ENCODE results near the gene ZNF277.
"Not testable (repeated sequence)": the region's sequence is repeated elsewhere in the genome, so short reads cannot be mapped to it uniquely, and the experiment has no call there.

The ZNF277 gene

DNA sequence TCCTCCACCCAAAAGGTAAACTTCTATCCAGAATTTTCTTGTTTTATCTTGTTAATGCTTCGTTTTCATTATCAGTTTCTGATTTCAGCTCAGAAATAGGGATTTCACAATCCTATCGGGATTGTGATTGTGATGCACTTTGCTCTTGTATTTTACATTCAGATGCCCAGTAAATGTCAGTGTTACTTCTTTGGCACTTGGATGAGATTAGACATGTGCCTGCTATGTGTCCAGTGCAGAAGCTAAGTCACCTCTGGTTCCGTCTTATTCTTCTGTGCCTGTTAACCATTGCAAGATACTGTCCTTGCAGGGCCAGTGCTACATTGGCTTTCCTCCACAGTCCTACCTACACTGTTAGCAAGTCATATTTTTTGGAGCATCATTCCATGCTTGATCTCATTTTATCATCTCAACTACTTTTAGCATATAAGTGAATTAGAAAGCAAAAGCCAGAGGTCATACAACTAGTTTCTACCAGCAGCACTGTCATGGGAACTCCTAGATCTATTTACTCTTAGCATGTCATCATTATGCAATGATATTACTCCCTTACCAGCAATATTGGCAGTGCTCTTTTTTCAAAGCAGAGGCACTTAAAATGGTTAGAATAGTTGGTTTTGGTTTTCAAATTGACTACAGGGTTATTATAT is 26.7 kb downstream of the ZNF277 start:
- DNase-seq = no peak
- intact Hi-C loops (cut with DNase I) = no loop called here

DNA sequence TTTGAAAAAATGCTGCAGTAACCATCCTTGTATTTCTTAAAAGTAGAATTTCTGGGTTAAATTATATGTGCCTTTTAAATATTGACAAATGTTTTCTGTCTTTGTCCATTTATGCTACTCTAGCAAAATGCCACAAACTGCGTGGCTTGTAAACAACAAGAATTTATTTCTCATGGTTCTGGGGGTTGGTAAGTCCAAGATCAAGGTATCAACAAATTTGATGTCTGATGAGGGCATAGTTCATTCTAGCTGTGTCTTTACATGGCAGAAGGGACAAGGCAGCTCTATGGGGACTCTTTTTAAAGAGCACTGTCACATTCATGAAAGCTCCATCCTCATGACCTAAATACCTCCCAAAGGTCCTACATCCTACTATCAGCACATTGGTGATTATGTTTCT is 27.7 kb downstream of the ZNF277 start:
- DNase-seq = no peak
- intact Hi-C loops (cut with DNase I) = no loop called here

DNA sequence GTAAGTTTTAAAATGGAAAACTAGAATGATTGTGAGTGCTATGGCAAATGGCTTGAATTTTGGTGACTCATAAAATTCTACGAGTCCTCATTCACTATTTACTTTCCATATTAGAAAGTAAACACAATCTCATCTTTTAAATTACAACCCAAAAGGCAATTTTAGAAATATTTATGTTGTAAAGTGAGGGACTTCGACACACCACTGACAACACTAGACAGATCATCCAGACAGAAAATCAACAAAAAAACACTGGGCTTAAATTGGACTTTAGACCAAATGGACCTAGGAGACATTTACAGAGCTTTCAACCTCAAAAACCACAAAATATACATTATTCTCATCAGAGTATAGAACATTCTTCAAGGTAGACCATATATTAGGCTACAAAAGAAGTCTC is 30.1 kb downstream of the ZNF277 start:
- DNase-seq = no peak
- intact Hi-C loops (cut with DNase I) = no loop called here

DNA sequence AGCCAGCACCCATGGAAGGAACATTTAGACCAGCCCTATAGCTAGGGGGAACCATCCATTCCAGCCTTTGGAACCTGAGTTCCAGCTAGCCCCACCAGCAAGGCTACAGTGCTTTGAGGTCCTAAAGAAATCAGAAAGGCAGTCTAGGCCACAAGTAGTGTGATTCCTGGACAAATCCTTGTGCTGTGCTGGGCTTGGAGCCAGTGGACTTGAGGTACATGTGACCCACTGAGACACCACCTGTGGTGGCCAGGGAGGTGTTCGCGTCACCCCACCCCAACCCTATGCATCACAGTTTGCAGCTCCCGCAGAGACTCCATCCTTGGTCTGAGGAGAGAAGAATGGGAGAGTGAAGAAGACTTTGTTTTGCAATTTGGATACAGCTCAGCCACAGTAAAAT is 31.8 kb downstream of the ZNF277 start:
- DNase-seq = no peak
- intact Hi-C loops (cut with DNase I) = no loop called here

DNA sequence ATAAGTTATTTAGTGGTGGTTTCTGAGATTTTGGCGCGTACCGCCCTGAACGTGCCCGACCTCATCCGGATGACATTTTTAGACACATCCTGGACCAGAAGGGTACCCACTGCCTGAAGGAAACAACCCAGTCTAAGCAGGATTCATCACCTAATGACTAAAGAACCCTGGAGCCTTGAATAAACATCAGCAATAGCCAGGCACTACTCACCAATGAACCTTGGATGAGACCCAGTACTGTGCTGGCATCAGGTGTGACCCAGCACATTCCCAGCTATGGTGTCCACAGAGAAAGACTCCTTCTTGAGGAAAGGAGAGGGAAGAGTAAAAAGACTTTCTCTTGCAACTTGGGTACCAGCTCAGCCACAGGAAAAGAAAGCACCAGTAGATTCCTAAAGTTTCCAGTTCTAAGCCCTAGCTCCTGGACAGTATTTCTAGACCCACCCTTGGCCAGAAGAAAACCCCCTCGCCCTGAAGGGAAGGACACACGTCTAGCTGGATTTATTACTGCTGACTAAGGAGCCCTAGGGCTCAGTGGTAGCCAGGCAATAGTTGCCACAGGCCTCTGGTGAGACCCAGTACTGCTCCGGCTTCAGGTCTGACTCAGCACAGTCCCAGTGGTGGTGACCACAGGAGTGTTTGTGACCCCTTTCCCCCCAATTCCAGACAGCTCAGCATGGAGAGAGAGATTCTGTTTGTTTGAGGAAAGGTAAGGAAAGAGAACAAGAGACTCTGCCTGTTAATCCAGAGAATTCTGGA is 32.5 kb downstream of the ZNF277 start:
- DNase-seq = no peak
- intact Hi-C loops (cut with DNase I) = no loop called here

DNA sequence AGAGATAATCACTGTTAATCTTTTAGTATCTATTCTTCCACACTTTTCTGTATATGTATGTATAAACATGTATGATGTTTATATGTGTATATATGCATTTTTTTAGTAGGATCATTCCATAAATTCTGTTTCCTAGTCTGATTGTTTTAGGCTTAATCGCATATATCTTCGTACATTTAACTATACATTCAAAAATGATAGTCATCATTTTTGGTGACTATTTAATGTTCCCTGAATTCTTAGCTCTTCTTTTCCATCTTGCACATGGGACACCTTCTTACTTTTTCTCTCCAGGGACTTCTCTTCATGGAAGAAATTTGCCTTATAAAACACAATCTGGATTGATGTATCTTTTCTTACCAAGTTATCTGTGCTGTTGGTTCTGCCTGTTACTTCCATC is 42.1 kb downstream of the ZNF277 start:
- intact Hi-C loops (cut with DNase I) = no loop called here
- DNase-seq = no peak

DNA sequence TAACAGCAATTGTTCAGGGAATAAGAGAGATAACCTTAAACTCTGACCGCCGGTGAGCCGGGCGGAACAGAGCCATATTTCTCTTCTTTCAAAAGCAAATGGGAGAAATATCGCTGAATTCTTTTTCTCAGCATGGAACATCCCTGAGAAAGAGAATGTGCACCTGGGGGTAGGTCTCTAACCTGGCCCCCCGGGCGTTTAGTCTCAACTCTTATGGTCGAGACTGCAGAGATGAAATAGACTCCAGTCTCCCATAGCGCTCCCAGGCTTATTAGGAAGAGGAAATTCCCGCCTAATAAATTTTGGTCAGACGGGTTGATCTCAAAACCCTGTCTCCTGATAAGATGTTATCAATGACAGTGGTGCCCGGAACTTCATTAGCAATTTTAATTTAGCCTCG is 43.5 kb downstream of the ZNF277 start:
- intact Hi-C loops (cut with DNase I); DNase-seq: not testable (repeated sequence)

DNA sequence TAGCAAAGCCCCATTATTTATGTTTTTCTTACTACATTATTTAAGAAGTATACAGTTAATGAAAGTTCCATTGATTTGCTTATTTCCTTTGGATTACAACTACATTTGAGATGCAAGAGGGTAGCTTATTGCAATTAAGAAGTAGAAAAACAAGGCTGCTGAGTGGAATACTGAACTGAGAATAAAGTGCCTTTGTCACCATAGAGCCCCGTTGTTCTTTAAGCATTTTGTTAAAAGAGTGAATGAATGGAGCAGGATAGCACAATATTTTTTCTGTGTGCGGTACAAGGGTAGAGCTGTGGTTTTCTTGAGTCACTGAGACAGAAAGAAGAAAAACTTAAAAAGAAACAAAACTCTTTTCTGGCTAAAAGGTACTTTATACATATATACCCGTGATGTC is 45.6 kb downstream of the ZNF277 start:
- DNase-seq = peak in 1 of 42 donors; percentile 25
- intact Hi-C loops (cut with DNase I) = no loop called here

DNA sequence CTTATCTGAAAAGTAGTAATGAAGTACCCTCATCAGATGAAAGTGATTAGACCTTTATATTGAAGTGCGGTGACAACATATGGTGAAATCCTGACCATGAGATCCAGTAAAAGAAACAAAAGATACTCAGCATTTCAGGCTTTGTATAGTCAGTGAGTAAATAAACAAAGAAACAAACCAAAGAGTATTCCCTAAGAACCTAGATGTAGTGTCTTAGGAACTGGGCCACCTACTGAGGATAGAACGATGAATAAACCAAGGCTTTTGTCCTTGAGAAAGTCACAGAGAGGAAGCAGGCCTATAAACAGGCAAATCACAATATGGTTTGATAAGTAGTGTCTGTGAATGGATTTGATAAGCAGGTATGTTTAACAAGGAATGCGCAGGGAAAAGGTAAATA is 46.2 kb downstream of the ZNF277 start:
- intact Hi-C loops (cut with DNase I) = no loop called here
- DNase-seq = no peak

DNA sequence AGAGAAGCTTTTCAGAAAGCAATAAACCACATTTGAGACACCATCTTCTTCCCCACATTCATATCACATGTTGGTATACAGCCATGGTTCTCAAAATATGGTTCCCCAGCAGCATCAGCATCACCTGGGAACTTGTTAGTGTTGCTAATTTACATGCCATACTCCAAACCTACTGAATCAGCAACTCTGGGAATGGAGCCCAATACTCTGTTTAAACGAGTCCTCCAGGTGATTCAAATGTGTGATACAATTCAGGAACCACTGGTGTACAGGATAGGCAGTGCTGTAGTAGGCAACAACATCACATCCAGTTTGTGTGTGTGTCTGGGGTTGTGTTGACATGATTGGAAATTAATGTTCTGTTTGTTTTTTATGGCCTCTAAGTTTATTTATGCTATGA is 47.7 kb downstream of the ZNF277 start:
- intact Hi-C loops (cut with DNase I) = no loop called here
- no peak for DNase-seq

DNA sequence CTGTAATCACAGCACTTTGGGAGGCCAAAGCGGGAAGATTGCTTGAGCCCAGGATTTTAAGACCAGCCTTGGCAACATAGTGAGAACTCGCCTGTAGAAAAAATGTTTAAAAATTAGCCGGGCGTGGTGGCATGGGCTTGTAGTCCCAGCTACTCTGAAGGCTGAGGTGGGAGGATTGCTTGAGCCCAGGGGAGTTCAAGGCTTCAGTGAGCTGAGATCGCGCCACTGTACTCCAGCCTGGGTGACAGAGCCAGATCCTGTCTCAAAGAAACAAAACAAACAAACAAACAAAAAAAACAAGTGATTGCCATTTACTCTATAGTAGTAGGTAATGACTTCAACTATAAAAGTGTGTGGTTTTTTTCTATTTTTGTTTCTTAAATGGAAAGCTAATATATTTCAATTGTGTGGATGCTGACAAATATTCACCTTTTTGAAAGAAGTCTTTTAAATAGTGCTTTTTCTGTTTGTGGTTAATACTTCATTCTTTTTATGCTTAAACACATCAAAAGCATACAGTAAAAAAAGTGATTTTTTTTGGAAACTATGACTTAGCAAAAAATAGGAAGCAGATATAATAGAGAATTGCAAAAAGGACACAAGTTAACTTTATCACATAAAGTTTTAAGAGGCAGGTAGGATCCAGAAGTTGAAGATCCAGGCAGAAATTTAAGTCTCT is 48.4 kb downstream of the ZNF277 start:
- DNase-seq = no peak
- intact Hi-C loops (cut with DNase I) = no loop called here

DNA sequence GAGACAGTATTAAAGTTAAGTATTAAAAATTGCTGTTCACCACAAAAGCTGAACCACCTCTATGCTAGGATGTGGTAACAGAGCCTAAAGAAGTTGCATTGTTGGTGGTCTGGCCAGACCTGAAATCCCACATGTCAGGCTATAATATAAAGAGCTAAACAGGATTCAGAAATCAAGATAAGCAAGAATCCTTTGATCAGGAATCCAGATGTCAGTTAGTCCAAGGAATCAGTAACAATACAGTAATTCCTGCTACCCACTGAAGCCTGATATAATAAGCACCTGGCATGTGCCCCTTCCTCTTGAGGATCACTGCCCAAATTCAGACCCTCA is 48.9 kb downstream of the ZNF277 start:
- intact Hi-C loops (cut with DNase I) = no loop called here
- no peak for DNase-seq

DNA sequence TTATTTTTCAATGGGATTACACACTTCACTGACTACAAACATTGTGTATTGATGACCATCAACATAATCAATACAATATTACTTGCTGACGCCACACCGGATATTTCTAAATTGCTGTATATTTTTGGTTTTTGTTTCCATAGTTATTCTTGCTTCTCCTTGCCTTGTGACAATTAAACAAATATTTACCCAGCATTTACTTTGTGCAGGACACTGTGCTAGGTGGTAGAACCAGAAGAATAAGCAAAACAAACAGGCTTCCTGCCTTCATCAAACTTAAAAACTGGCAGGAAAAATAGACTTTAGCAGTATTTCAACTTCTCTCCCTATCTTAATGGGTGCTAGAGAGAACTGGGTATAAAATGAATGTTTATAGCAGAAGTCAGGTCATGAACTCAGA is 50.6 kb downstream of the ZNF277 start:
- intact Hi-C loops (cut with DNase I) = no loop called here
- DNase-seq = no peak

DNA sequence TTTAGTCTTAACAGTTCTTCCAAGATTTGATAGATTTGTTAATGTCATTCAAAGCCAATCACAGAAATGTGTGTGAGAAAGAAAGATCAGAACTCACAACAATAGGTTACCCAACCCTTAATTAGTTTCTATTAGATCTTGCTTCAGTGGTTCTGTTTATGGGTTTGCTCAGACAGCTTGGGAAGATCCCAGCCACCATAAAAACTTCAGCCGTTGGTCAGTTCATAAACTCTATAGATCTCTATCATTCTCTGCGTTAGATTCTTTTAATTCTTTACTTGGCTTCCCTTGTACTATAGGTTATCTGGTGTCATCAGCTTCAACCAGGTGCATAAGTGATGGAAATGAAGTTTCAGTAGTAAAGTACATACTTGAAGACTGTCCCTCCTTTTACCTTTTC is 54.4 kb downstream of the ZNF277 start:
- intact Hi-C loops (cut with DNase I) = no loop called here
- DNase-seq = no peak

DNA sequence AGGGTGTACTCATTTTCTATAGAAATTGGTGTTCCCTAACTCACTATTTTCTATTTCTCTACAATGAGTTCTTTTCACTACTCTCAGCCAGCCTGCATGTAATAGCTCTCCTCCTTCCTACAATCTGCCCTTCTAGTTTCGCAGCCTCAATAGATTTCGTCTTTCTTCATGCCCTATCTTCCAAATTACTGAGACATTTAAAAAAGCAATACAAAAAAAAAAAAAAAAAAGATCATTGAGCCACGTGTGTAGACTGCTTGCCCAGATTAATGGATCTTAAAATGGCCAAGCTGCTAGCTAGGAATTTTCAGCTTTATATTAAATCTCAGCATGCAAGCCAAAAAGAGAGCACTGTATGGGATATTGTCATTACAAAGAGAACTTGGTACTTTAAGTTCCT is 55.5 kb downstream of the ZNF277 start:
- intact Hi-C loops (cut with DNase I) = no loop called here

DNA sequence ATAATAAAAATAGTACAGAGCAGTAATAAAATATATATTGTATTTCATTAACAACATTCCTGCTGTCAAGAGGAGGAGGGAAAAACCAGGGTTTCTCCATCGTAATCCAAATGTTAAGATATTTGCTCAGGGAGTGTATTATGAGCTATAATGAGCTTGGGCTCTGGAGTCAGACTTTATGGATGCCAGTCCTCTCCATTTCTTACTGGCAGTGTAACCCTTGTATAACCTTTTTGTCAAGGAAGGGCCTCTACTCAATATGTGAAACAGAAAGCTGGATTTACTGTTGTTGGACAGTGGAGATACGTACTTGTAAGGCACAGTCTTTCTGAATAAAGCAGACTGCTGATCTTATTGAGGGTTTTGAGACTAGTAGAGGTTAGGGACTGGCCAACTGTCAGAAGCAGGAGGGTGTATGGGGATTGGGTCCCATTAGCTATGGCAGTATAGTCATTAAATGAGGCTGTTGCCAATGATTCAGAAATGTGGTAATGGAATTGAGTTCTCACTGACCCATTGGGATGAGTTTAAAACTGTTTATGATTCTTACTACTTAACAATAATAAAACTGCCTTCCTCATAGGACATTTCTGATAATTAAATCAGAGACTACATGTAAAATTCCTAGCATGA is 56.5 kb downstream of the ZNF277 start:
- intact Hi-C loops (cut with DNase I) = no loop called here

More for the DNA sequence above, 55.5 kb downstream of the ZNF277 start:
- DNase-seq = no peak

DNA sequence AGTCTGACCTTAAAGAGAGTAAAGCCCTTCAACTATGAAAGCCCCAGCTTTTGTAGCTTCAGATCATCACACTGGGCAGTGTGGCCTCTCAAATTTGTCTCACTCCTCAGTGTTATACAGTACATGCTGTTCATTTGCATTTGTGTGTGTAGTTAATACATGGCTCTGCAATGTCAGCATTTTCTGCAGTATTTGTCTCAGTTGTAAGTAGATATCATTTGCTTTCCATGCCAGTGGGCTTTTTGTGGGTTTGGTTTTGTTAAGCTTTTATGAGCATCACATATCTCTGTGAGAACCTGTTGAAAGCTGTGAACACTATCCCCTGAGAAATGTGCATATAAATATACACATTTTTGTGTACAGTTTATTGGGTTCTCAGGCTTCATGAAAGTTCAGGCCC is 57.0 kb downstream of the ZNF277 start:
- intact Hi-C loops (cut with DNase I) = no loop called here
- DNase-seq = no peak

More for the DNA sequence above, 56.5 kb downstream of the ZNF277 start:
- no peak for DNase-seq

DNA sequence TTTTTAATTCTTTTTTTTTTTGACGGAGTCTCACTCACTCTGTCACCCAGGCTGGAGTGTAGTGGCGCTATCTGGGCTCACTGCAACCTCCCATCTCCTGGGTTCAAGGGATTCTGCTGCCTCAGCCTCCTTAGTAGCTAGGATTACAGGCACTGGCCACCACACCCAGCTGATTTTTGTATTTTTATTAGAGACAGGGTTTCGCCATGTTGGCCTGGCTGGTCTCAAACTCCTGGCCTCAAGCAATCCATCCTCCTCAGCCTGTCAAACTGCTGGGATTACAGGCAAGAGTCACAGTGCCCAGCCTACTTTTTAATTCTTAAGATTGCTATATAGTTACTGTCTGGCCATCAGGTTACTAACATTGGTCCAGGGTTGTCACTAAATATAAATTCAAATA is 59.6 kb downstream of the ZNF277 start:
- intact Hi-C loops (cut with DNase I) = no loop called here

DNA sequence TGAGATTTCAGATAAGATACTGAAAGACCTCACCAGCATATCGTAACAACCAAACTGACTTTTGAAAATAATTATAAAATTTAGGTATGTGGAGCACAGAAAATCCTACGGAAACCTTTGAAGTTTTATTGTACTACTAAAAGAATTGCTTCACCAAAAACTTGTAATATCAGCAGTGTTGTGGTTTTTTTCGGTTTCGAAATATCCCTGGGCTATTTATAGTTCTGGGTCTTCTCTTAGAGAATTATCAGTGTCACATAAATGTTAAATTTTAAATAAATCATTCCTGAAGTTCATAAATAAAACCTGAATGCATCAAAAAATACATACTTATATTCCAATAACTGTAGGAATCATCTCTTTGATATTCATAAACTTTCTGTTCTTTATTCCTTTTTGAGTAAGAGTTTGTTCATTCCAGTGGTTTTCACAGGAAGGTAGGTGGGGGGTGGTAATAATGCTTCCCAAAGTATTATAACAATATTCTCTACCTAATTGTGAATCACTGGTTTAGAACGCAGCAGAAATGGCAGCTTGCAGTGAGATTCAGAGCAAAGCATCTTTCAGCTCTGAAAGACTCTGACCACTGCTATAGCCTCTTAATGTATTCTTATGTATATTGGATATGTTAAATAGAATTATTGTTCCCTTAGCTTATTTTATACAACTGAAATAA is 60.2 kb downstream of the ZNF277 start:
- DNase-seq = no peak
- intact Hi-C loops (cut with DNase I) = no loop called here

More for the DNA sequence above, 59.6 kb downstream of the ZNF277 start:
- DNase-seq = no peak
